H9 (cell line): ENCODE data around the gene NHP2. TPM values are rescaled to one million over a fixed set of nuclear protein-coding genes. Genes with fewer than 3 reads are reported as not detected.

ENCODE experiments used
- DNase-seq: peaks from one replicate; pipeline ENCODE4 v3.0.0-alpha.2; 2017
- H2AFZ ChIP-seq: one replicate; pipeline ENCODE4 v1.6.1; 2013; ENCODE audit warnings: mild to moderate bottlenecking, low read length, control low read depth, moderate library complexity
- H2AK5ac ChIP-seq: 2 replicates; pipeline ENCODE4 v1.6.1; 2013; ENCODE audit warnings: low read length, control low read depth, mixed read lengths; ENCODE audit not compliant: insufficient read length
- H2BK120ac ChIP-seq: one replicate; pipeline ENCODE4 v1.6.1; 2013; ENCODE audit warnings: low read depth, mild to moderate bottlenecking, low read length, control low read depth, inconsistent platforms; ENCODE audit not compliant: poor library complexity, severe bottlenecking
- H2BK12ac ChIP-seq: 2 replicates; pipeline ENCODE4 v1.6.1; 2013; ENCODE audit warnings: low read length, control low read depth, mixed read lengths, low read depth; ENCODE audit not compliant: insufficient read length
- H2BK15ac ChIP-seq: 2 replicates; pipeline ENCODE4 v1.6.1; 2013; ENCODE audit warnings: low read depth, low read length, control low read depth
- H2BK20ac ChIP-seq: one replicate; pipeline ENCODE4 v1.6.1; 2013; ENCODE audit warnings: low read depth, mild to moderate bottlenecking, low read length, control low read depth, inconsistent platforms; ENCODE audit not compliant: poor library complexity, severe bottlenecking
- H2BK5ac ChIP-seq: 2 replicates; pipeline ENCODE4 v1.6.1; 2013; ENCODE audit warnings: low read length, control low read depth, mixed read lengths; ENCODE audit not compliant: insufficient read length
- H3K14ac ChIP-seq: 2 replicates; pipeline ENCODE4 v1.6.1; 2013; ENCODE audit warnings: low read length, control low read depth; ENCODE audit not compliant: insufficient read depth
- H3K18ac ChIP-seq: 2 replicates; pipeline ENCODE4 v1.6.1; 2013; ENCODE audit warnings: low read depth, mild to moderate bottlenecking, mixed read lengths, low read length, control low read depth; ENCODE audit not compliant: insufficient read length
- H3K23ac ChIP-seq: 2 replicates; pipeline ENCODE4 v1.6.1; 2013; ENCODE audit warnings: low read length, control low read depth, mixed read lengths, low read depth; ENCODE audit not compliant: insufficient read length
- H3K23me2 ChIP-seq: 2 replicates; pipeline ENCODE4 v1.6.1; 2013; ENCODE audit warnings: low read depth, mild to moderate bottlenecking, mixed read lengths, low read length, control low read depth; ENCODE audit not compliant: insufficient read length, poor library complexity, severe bottlenecking
- H3K27ac ChIP-seq: 2 replicates; pipeline ENCODE4 v1.5.1; 2013; ENCODE audit warnings: low read length, control low read depth, mixed read lengths, low read depth; ENCODE audit not compliant: insufficient read length
- H3K27me3 ChIP-seq: 2 replicates; pipeline ENCODE4 v1.6.1; 2013; ENCODE audit warnings: low read length, control low read depth, inconsistent platforms; ENCODE audit not compliant: insufficient read depth
- H3K4ac ChIP-seq: 2 replicates; pipeline ENCODE4 v1.6.1; 2013; ENCODE audit warnings: low read depth, mild to moderate bottlenecking, control low read depth, inconsistent platforms, low read length, moderate library complexity
- H3K4me1 ChIP-seq: 2 replicates; pipeline ENCODE4 v1.6.1; 2013; ENCODE audit warnings: low read length, control low read depth, inconsistent platforms; ENCODE audit not compliant: insufficient read depth
- H3K4me2 ChIP-seq: 2 replicates; pipeline ENCODE4 v1.6.1; 2013; ENCODE audit warnings: low read length, control low read depth, mixed read lengths; ENCODE audit not compliant: insufficient read length, insufficient read depth
- H3K56ac ChIP-seq: 2 replicates; pipeline ENCODE4 v1.6.1; 2013; ENCODE audit warnings: low read depth, mild to moderate bottlenecking, mixed read lengths, low read length, control low read depth; ENCODE audit not compliant: insufficient read length
- H3K79me1 ChIP-seq: 2 replicates; pipeline ENCODE4 v1.6.1; 2013; ENCODE audit warnings: low read depth, mild to moderate bottlenecking, moderate library complexity, low read length, control low read depth, inconsistent platforms; ENCODE audit not compliant: insufficient read depth, poor library complexity, severe bottlenecking
- H3K79me2 ChIP-seq: 2 replicates; pipeline ENCODE4 v1.6.1; 2013; ENCODE audit warnings: low read length, control low read depth, inconsistent platforms; ENCODE audit not compliant: insufficient read depth
- H3K9ac ChIP-seq: 2 replicates; pipeline ENCODE4 v1.6.1; 2013; ENCODE audit warnings: low read length, control low read depth, mixed read lengths; ENCODE audit not compliant: insufficient read length; ENCODE audit errors: extremely low read depth
- H3K9me3 ChIP-seq: one replicate; pipeline ENCODE4 v1.6.1; 2013; ENCODE audit warnings: low read depth, low read length, inconsistent platforms; ENCODE audit not compliant: control insufficient read depth
- H3T11ph ChIP-seq: one replicate; pipeline ENCODE4 v1.6.1; 2013; ENCODE audit warnings: mild to moderate bottlenecking, low read length, control low read depth, inconsistent platforms
- H4K20me1 ChIP-seq: one replicate; pipeline ENCODE4 v1.6.1; 2013; ENCODE audit not compliant: control insufficient read depth, insufficient read length, insufficient read depth
- H4K5ac ChIP-seq: 2 replicates; pipeline ENCODE4 v1.6.1; 2013; ENCODE audit warnings: low read depth, mild to moderate bottlenecking, mixed read lengths, low read length, control low read depth; ENCODE audit not compliant: insufficient read length
- H4K8ac ChIP-seq: replicated peaks from 2 replicates; pipeline ENCODE4 v1.6.1; 2013; ENCODE audit warnings: low read length, control low read depth, mixed read lengths, low read depth; ENCODE audit not compliant: insufficient read length
- H4K91ac ChIP-seq: 2 replicates; pipeline ENCODE4 v1.6.1; 2013; ENCODE audit warnings: low read depth, mild to moderate bottlenecking, moderate library complexity, mixed read lengths, low read length, control low read depth; ENCODE audit not compliant: insufficient read length
- H3K27ac Mint-ChIP-seq, 3 experiments: 2 replicates in 2 of 3; 3 replicates in 1 of 3; pipeline ENCODE4 v1.8.0; 2020 to 2021; ENCODE audit warnings: mixed read lengths in 3 of 3, mild to moderate bottlenecking in 1 of 3, moderate library complexity in 1 of 3
- H3K27me3 Mint-ChIP-seq: 2 replicates; pipeline ENCODE4 v1.8.0; 2021; ENCODE audit warnings: low read depth, mild to moderate bottlenecking, moderate library complexity, mixed read lengths
- H3K36me3 Mint-ChIP-seq, 3 experiments: 2 replicates in 2 of 3; 3 replicates in 1 of 3; pipeline ENCODE4 v1.8.0; 2020 to 2021; ENCODE audit warnings: low read depth in 3 of 3, mixed read lengths in 3 of 3; ENCODE audit not compliant: insufficient read depth in 1 of 3
- H3K4me1 Mint-ChIP-seq, 2 experiments: 2 replicates each; pipeline ENCODE4 v1.8.0; 2020; ENCODE audit warnings: mixed read lengths in 2 of 2
- H3K4me3 Mint-ChIP-seq, 2 experiments: 2 replicates in 1 of 2; 3 replicates in 1 of 2; pipeline ENCODE4 v1.8.0; 2020 to 2021; ENCODE audit warnings: mild to moderate bottlenecking in 2 of 2, mixed read lengths in 2 of 2, moderate library complexity in 1 of 2
- H3K9me3 Mint-ChIP-seq, 2 experiments: 2 replicates in 1 of 2; 3 replicates in 1 of 2; pipeline ENCODE4 v1.8.0; 2020; ENCODE audit warnings: mild to moderate bottlenecking in 2 of 2, mixed read lengths in 2 of 2, moderate library complexity in 1 of 2
- CTCF ChIP-seq: fragments of 200-600 bp; sonication (generic); conservative IDR thresholded peaks from 3 replicates; pipeline ENCODE4 v1.8.0; 2021; ENCODE audit warnings: antibody characterized with exemption, mild to moderate bottlenecking
- WGBS: extraction: QIAGEN DNeasy Blood & Tissue Kit; methylation state at CpG from one replicate; pipeline ENCODE4 v1.1.7; 2013; ENCODE audit warnings: missing lambda C conversion rate, low lambda C conversion rate, mixed read lengths; ENCODE audit not compliant: insufficient read length; ENCODE audit errors: extremely low coverage; 5-methylcytosine and 5-hydroxymethylcytosine counted together
- total RNA-seq: library from RNA; stranded (reverse); gene quantifications from 2 replicates; pipeline ENCODE4 v1.2.1, GENCODE V29; 2021

Gene NHP2
- total RNA-seq, 1 experiment from 2014 or later = 232 TPM

- no peak overlapping the region for H3K4me2 ChIP-seq
Measured at GRCh38 chr5:178202541-178202940, 48.9 kb upstream of the NHP2 start.

More at GRCh38 chr5:178202541-178202940, 48.9 kb upstream of the NHP2 start:
- H2BK5ac ChIP-seq = no peak overlapping the region
- no peak overlapping the region for H3T11ph ChIP-seq
- no peak overlapping the region for H2BK12ac ChIP-seq
- H2AFZ ChIP-seq = no peak overlapping the region
- Mint-ChIP-seq H3K9me3 (peaks cover 2 to 7% of the 10 kb centered on the region in 2 experiments; a peak in 4 of 5 replicates), H3K27ac (no peak overlapping the region), H3K27me3 (peaks cover 30% of the 10 kb centered on the region), H3K4me3 (peak overlapping the region; percentile 54 to 71; a peak in 3 of 5 replicates), H3K36me3 (peaks cover 23 to 26% (median 25%) of the 10 kb centered on the region in 3 experiments), H3K4me1 (peaks cover 14 to 27% of the 10 kb centered on the region in 2 experiments)
- H3K79me1 ChIP-seq = peaks cover 9% of the 10 kb centered on the region
- H2BK20ac ChIP-seq = no peak overlapping the region
- DNase-seq = peak; percentile 14
- H3K56ac ChIP-seq = no peak overlapping the region
- H2BK120ac ChIP-seq = no peak overlapping the region
- H3K9me3 ChIP-seq = no peaks in the 10 kb centered on the region
- H2BK15ac ChIP-seq = no peak overlapping the region
- H3K4me1 ChIP-seq = no peaks in the 10 kb centered on the region; the same call in 1 of the 2 replicates
- H4K20me1 ChIP-seq = peaks cover 2% of the 10 kb centered on the region
- H3K4ac ChIP-seq = no peak overlapping the region
- H4K8ac ChIP-seq = no peak overlapping the region
- TF ChIP-seq CTCF = no peak
- no peak overlapping the region for H3K27ac ChIP-seq
- no peaks in the 10 kb centered on the region for H3K27me3 ChIP-seq
- H4K5ac ChIP-seq = no peak overlapping the region
- no CpG with 5 or more reads among the region's 10 CpGs for WGBS
- no peak overlapping the region for H3K18ac ChIP-seq
- peaks cover 10% of the 10 kb centered on the region for H3K23me2 ChIP-seq
- no peak overlapping the region for H3K23ac ChIP-seq
- no peak overlapping the region for H3K9ac ChIP-seq
- H4K91ac ChIP-seq = no peak overlapping the region
- H3K14ac ChIP-seq = no peak overlapping the region
- no peak overlapping the region for H2AK5ac ChIP-seq
- H3K79me2 ChIP-seq = peaks cover 21% of the 10 kb centered on the region
